T47D (cell line): ENCODE measurements around the gene SOWAHB.
"Not testable (repeated sequence)": the region's sequence is repeated elsewhere in the genome, so short reads cannot be mapped to it uniquely, and the experiment has no call there.

Experiments
- DNase-seq, 2 experiments: peaks; one replicate each; pipeline versions ENCODE4 v3.0.0 to v3.0.0-alpha.2; 2011 to 2012; ENCODE audit warnings: low read depth in 1 of 2, low spot score in 1 of 2
- JUND ChIP-seq: IDR thresholded peaks from 2 replicates; pipeline ENCODE4 v1.6.1; 2012; ENCODE audit warnings: low read depth
- in situ Hi-C: cut with HindIII; loops from 2 replicates; pipeline ENCODE4 v1.10.0; 2016; ENCODE audit warnings: low sequenced_read_pairs, low pct_unique_long_range_greater_than_20kb

SOWAHB gene

DNA sequence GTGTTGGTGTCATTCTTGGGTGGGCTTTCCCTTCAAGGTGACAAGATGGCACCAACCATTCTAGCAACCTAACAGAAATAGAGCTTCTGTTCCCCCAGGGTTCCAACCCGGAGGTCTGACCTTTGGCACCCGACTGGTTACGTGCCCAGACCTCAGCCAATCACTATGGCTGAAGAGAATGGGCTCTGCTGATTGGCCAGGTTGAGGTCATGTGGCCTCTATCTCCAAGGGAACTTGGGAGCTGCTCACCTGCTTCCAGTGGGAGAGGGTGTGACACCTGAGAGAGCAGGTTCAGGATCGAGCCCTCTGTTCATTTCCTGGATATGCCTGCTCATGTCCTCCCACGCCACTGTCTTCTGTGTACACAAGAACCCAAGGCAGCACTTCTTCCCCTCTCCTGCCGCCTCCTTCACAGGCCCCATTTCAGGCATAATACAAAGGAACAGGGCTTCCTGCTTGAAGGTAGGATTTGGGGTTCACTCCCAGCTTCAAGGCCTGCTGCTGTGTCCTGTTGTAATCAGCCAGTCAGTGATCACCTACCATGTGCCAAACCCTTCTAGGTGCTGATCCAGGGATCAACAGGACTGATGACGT lies 11.0 kb downstream of the SOWAHB start:
- no peak for TF ChIP-seq JUND
- in situ Hi-C loops, result no loop called here
- DNase-seq, result no peak

GRCh38 chr4:76886214-76886613 lies 11.7 kb downstream of the SOWAHB start:
- in situ Hi-C loops, result no loop called here
- TF ChIP-seq JUND, result no peak
- DNase-seq, result no peak

- in situ Hi-C loops, result no loop called here
- no peak for TF ChIP-seq JUND
- no peak for DNase-seq
Measured at GRCh38 chr4:76883147-76883546, 14.8 kb downstream of the SOWAHB start.

- DNase-seq, result no peak
- no peak for TF ChIP-seq JUND
- in situ Hi-C loops, result no loop called here
Measured at GRCh38 chr4:76882630-76883029, 15.3 kb downstream of the SOWAHB start.

GRCh38 chr4:76881375-76881774 lies 16.6 kb downstream of the SOWAHB start:
- no peak for TF ChIP-seq JUND
- in situ Hi-C loops, result no loop called here
- peak in 1 of 2 experiments; percentile 36 for DNase-seq

- TF ChIP-seq JUND, result no peak
- DNase-seq, result no peak
- in situ Hi-C loops, result no loop called here
Measured at GRCh38 chr4:76879731-76880364, 18.1 kb downstream of the SOWAHB start.

DNA sequence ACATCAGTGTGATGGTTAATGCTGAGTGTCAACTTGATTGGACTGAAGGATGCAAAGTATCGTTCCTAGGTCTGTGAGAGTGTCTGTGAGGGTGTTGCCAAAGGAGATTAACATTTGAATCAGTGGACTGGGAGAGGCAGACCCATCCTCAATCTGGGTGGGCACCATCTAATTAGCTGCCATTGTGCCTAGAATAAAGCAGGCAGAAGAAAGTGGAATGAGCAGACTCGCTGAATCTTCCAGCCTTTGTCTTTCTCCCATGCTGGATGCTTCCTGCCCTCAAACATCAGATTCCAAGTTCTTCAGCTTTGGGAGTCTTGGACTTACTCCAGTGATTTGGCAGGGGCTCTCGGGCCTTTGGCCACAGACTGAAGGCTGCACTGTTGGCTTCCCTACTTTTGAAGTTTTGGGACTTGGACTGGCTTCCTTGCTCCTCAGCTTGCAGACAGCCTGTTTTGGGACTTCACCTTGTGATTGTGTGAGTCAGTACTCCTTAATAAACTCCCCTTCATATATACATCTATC lies 19.2 kb downstream of the SOWAHB start:
- DNase-seq, in situ Hi-C loops: not testable (repeated sequence)

DNA sequence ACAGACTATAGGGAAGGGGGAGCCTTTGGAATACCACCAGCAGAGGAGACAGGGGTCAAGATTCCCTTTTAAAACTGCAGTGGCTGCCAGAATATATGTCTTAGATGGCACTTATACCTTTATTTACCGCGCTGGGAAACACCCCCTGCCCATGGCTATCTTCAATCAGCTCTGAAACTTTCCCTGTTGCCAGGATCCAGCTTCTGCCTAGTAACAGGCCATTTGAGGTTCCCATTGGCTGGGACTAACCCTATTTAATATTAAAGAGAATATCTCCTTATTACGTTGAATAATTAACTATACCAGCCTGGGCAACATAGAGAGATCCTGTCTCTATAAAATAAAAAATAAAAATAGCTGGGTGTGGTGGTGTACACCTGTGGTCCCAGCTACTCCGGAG lies 23.8 kb downstream of the SOWAHB start:
- no peak for DNase-seq
- TF ChIP-seq JUND, result no peak
- in situ Hi-C loops, result no loop called here

- in situ Hi-C loops, result no loop called here
- no peak for DNase-seq
- TF ChIP-seq JUND, result no peak
Measured at GRCh38 chr4:76873495-76873894, 24.4 kb downstream of the SOWAHB start.

DNA sequence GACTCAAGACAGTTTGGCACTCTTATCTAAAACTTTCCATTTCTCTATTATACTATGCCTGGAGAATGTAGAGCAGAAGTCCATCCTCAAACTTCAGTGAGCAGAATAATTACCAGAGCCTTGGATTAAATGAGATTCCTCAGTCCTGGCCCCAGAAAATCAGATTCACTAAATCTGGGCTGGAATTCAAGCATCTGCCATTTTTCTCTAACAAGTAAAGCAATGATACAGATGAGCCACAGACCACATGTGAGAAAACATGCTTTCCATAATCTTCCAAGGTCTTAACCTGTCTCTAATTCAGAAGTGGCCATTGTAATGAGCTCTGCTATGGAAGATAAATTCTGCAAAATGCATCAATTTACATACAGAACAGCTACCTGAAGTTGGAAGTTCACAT lies 25.4 kb downstream of the SOWAHB start:
- no peak for TF ChIP-seq JUND
- no peak for DNase-seq
- in situ Hi-C loops, result no loop called here

GRCh38 chr4:76868780-76869179 lies 29.2 kb downstream of the SOWAHB start:
- DNase-seq, in situ Hi-C loops: not testable (repeated sequence)

DNA sequence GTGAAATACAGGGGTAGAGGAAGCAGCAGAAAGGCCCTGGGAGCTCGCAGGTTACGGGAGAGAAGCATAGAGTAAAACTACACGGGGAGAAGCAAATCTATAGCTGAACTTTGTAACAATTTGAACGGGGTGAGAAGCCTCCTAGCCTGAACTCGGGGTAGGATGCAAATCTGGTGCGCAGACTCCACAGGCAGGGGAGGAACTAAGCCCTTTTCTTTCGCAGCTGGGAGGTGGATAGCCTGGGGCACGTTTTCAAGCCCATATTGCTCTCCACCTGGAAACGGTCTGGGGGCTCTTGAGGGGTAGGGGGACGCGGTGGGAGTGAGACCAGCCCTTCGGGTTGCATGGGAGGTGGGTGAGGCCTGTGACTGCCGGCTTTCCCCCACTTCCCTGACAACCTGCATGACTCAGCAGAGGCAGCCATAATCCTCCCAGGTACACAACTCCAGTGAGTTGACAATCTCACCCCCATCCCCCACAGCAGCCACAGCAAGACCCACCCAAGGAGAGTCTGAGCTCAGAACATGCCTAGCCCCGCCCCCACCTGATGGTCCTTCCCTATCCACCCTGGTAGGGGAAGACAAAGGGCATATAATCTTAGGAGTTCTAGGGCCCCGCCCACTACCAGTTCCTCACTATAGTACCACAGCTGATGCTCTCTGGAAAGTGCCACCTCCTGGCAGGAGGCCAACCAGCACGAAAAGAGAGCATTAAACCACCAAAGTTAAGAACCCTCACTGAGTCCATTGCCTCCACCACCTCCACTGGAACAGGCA lies 29.9 kb downstream of the SOWAHB start:
- no peak for TF ChIP-seq JUND
- in situ Hi-C loops, result no loop called here
- DNase-seq, result no peak

DNA sequence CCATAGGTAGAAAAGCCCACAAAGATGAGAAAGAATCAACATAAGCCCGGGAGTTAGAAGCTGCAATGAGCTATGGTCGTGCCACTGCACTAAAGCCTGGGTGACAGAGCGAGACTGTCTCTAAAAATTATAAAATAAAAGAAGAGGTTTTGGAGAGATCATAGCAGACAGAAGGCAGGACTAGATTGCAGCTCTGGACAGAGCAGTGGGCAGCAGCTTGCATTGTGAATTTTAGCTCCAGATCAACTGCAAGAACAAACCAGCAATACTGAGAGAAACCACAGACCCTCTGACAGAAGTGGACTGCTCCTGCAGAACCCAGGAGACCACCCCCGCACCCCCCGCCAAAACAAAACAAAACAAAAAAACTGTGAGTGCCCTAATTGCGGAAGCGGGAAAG lies 30.6 kb downstream of the SOWAHB start:
- TF ChIP-seq JUND, result no peak
- DNase-seq, result no peak
- in situ Hi-C loops, result no loop called here
